Testis (tissue), 2 donors: ENCODE data around the gene CRACDL.

ENCODE experiments used
- CTCF ChIP-seq, 3 experiments: fragments of 450-650 bp in 2 of 3; fragments of 200-600 bp in 1 of 3; sonication (generic) in 1 of 3; IDR thresholded peaks; one replicate each; pipeline ENCODE4 v1.5.1; 2016 to 2019; ENCODE audit warnings: antibody characterized with exemption in 3 of 3, mild to moderate bottlenecking in 2 of 3, moderate library complexity in 1 of 3
- POLR2A ChIP-seq: fragments of 450-650 bp; IDR thresholded peaks from one replicate; pipeline ENCODE4 v1.6.1; 2017; ENCODE audit warnings: antibody characterized with exemption, mild to moderate bottlenecking, moderate library complexity

DNA sequence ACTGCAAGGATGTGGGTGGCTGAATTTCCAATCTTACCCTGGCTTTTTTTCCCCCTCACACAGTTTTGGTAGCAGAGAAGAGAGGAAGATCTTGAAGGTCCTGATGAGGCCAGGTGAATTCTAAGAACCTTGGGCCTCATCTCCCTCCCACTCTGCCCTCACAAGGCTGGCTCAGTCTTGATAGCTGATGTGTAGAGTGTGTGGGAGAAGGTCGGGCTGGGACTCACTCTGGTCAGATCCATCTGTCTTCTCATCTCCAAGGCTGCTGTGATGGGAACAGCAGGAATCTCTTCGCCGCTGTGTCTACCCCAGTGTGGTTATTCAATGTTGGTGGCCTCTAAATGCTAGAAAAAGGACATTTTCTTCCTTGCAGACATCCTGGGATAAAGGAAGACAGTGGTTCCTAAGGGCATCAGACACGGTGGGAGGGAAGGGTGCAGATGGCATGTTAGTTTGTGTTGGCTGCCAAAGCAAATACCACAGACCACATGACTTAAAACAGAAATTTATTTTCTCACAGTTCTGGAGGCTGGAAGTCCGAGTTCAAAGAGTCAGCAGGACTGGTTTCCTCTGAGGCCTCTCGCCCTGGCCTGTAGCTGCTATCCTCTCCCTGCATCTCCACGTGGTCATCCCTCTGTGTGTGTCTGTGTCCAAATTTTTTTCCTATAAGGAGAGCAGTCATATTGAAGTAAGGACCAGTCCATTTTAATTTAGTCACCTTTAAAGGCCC lies 167.5 kb downstream of the CRACDL start:
- TF ChIP-seq CTCF (IDR thresholded peaks at IDR 0.05) (no peak), POLR2A (no peak)
